CD4-positive, alpha-beta memory T cell (primary cell): ENCODE measurements around the gene STIMATE. TPM values are rescaled to one million over a fixed set of nuclear protein-coding genes. Genes with fewer than 3 reads are reported as not detected.

ENCODE experiments used
- CTCF ChIA-PET: fragments of 350-600 bp; sonication (Branson Sonifier 250); formaldehyde crosslinking; loops from one replicate; lab custom pipeline; 2021; ENCODE audit warnings: inconsistent platforms; ENCODE audit not compliant: partially characterized antibody; lab: Charles Lee
- POLR2A ChIA-PET: fragments of 350-600 bp; sonication (Branson Sonifier 250); formaldehyde crosslinking; loops from one replicate; lab custom pipeline; 2021; ENCODE audit not compliant: partially characterized antibody; lab: Charles Lee
- DNase-seq, 5 donors: peaks; one replicate each; pipeline versions ENCODE4 v3.0.0 to v3.0.0-alpha.2; 2020 to 2022; ENCODE audit warnings: mixed read lengths in 1 of 5
- H3K27ac ChIP-seq: one replicate; pipeline ENCODE4 v1.7.0; 2013; ENCODE audit warnings: low read depth, low read length
- H3K27me3 ChIP-seq: 2 replicates; pipeline ENCODE4 v1.7.0; 2013; ENCODE audit warnings: mild to moderate bottlenecking, low read length, moderate library complexity; ENCODE audit not compliant: insufficient read depth
- H3K36me3 ChIP-seq: 2 replicates; pipeline ENCODE4 v1.7.0; 2013; ENCODE audit warnings: mild to moderate bottlenecking, low read length, moderate library complexity; ENCODE audit not compliant: insufficient read depth
- H3K4me1 ChIP-seq: 2 replicates; pipeline ENCODE4 v1.7.0; 2013; ENCODE audit warnings: mild to moderate bottlenecking, low read length, moderate library complexity; ENCODE audit not compliant: insufficient read depth
- H3K4me3 ChIP-seq, 2 donors: one replicate each; pipeline ENCODE4 v1.7.0; 2013; ENCODE audit warnings: low read length in 2 of 2, mild to moderate bottlenecking in 1 of 2
- H3K9me3 ChIP-seq, 2 donors: one replicate each; pipeline ENCODE4 v1.7.0; 2013; ENCODE audit warnings: low read length in 2 of 2, control low read depth in 1 of 2; ENCODE audit not compliant: control insufficient read depth in 1 of 2
- H3K27ac Mint-ChIP-seq, 7 donors: one replicate each; pipeline ENCODE4 v1.8.0; 2020 to 2021; ENCODE audit warnings: mixed read lengths in 7 of 7, mild to moderate bottlenecking in 6 of 7, inconsistent platforms in 3 of 7, moderate library complexity in 3 of 7
- H3K27me3 Mint-ChIP-seq, 2 donors: one replicate each; pipeline ENCODE4 v1.8.0; 2020 to 2021; ENCODE audit warnings: mixed read lengths in 2 of 2
- H3K36me3 Mint-ChIP-seq, 2 donors: one replicate each; pipeline ENCODE4 v1.8.0; 2020 to 2021; ENCODE audit warnings: mixed read lengths in 2 of 2, inconsistent platforms in 1 of 2, mild to moderate bottlenecking in 1 of 2
- H3K4me1 Mint-ChIP-seq, 4 donors: one replicate each; pipeline ENCODE4 v1.8.0; 2020 to 2021; ENCODE audit warnings: mixed read lengths in 4 of 4, mild to moderate bottlenecking in 1 of 4
- H3K4me3 Mint-ChIP-seq, 8 donors: one replicate each; pipeline ENCODE4 v1.8.0; 2020 to 2021; ENCODE audit warnings: mixed read lengths in 8 of 8, mild to moderate bottlenecking in 7 of 8, moderate library complexity in 6 of 8, inconsistent platforms in 3 of 8
- H3K9me3 Mint-ChIP-seq, 8 donors: one replicate each; pipeline ENCODE4 v1.8.0; 2020 to 2021; ENCODE audit warnings: mixed read lengths in 8 of 8, mild to moderate bottlenecking in 5 of 8, inconsistent platforms in 3 of 8, moderate library complexity in 1 of 8
- intact Hi-C: fragments of 100-400 bp; cut with micrococcal nuclease; formaldehyde crosslinking; loops from one replicate; pipeline ENCODE4 v1.15.1; 2023
- microRNA-seq: library from miRNA; unstranded; fragments of <30 nt; microRNA quantifications from one replicate; pipeline ENCODE4 v1.2.0, GENCODE V29; 2021; ENCODE audit warnings: borderline replicate concordance, borderline number of aligned reads, borderline microRNAs expressed, mixed read lengths
- polyA plus RNA-seq, 2 donors: library from polyadenylated mRNA; unstranded; fragments of 300-500 nt; fragmentation: Illumina TruSeq; gene quantifications; one replicate each; pipeline ENCODE4 v1.2.3, GENCODE V29; 2021
- total RNA-seq, 2 experiments: library from RNA; stranded (reverse); gene quantifications; one replicate each; pipeline ENCODE4 v1.2.3, GENCODE V29; 2021

STIMATE gene
- total and polyA plus RNA-seq, 4 experiments from 2014 or later, result 7.7 to 58.6 (median 32.0) TPM

GRCh38 chr3:52787672-52788625 lies 109.4 kb downstream of the STIMATE start:
- Histone ChIP-seq H3K36me3 (no peaks in the 10 kb centered on the region), H3K4me1 (no peaks in the 10 kb centered on the region), H3K27me3 (no peaks in the 10 kb centered on the region), H3K4me3 (no peak overlapping the region), H3K9me3 (no peaks in the 10 kb centered on the region), H3K27ac (no peak overlapping the region)
- Mint-ChIP-seq H3K27ac (no peak overlapping the region), H3K4me3 (no peak overlapping the region), H3K9me3 (peaks cover 0 to 2% (median 0%) of the 10 kb centered on the region in 8 donors), H3K27me3 (peaks cover 1 to 3% of the 10 kb centered on the region in 2 donors), H3K4me1 (no peaks in the 10 kb centered on the region), H3K36me3 (no peaks in the 10 kb centered on the region)
- ChIA-PET POLR2A (no interaction called here), CTCF (no interaction called here)
- DNase-seq, result no peak
- intact Hi-C loops, result no loop called here

- H3K9me3 ChIP-seq, result no peaks in the 10 kb centered on the region
- no peak overlapping the region for H3K27ac ChIP-seq
- ChIA-PET CTCF (no interaction called here), POLR2A (no interaction called here)
- Mint-ChIP-seq H3K27ac (no peak overlapping the region), H3K4me1 (no peaks in the 10 kb centered on the region), H3K27me3 (peaks cover 1 to 3% of the 10 kb centered on the region in 2 donors), H3K9me3 (no peaks in the 10 kb centered on the region), H3K4me3 (no peak overlapping the region), H3K36me3 (no peaks in the 10 kb centered on the region)
- H3K27me3 ChIP-seq, result no peaks in the 10 kb centered on the region
- no peak overlapping the region for H3K4me3 ChIP-seq
- intact Hi-C loops, result no loop called here
- H3K4me1 ChIP-seq, result no peaks in the 10 kb centered on the region
- H3K36me3 ChIP-seq, result no peaks in the 10 kb centered on the region
- no peak for DNase-seq
Observed at GRCh38 chr3:52787246-52787645, 110.1 kb downstream of the STIMATE start.

Small RNA genes lying within 50 kb of the gene (microRNA-seq; reads per million reads assigned to microRNA genes)
- not detected for gene MIR8064

Other genes with a start within 250 kb of the STIMATE start
- gene PBRM1, start 211.6 kb downstream of the STIMATE start, total RNA-seq, result 10 to 100 TPM; 74.2 to 78.5 TPM
- 10 to 100 TPM; 67.9 to 91.6 TPM for gene PBRM1, start 211.6 kb downstream of the STIMATE start, polyA plus RNA-seq
- gene GNL3, start 211.5 kb downstream of the STIMATE start, total RNA-seq, result 10 to 100 TPM; 80.3 to 88.4 TPM
- gene GNL3, start 211.5 kb downstream of the STIMATE start, polyA plus RNA-seq, result 10 to 100 TPM; 47.9 to 70.1 TPM
- gene GLT8D1, start 191.8 kb downstream of the STIMATE start, total RNA-seq, result 10 to 100 TPM; 49.7 to 49.9 TPM
- 10 to 100 TPM; 61.1 to 68.8 TPM for gene GLT8D1, start 191.8 kb downstream of the STIMATE start, polyA plus RNA-seq
- gene SPCS1, start 191.4 kb downstream of the STIMATE start, total RNA-seq, result 10 to 100 TPM; 90.5 to 94.7 TPM
- 100 to 1,000 TPM; 315 to 331 TPM for gene SPCS1, start 191.4 kb downstream of the STIMATE start, polyA plus RNA-seq
- gene NEK4, start 126.6 kb downstream of the STIMATE start, total RNA-seq, result 10 to 100 TPM; 26.8 to 27.9 TPM
- gene NEK4, start 126.6 kb downstream of the STIMATE start, polyA plus RNA-seq, result 10 to 100 TPM in 1 of 2 donors, 1 to 10 TPM in 1; 7.0 to 12.9 TPM
- not detected for gene ITIH1, start 119.9 kb downstream of the STIMATE start, total RNA-seq
- not detected for gene ITIH1, start 119.9 kb downstream of the STIMATE start, polyA plus RNA-seq
- gene ITIH3, start 102.8 kb downstream of the STIMATE start, total RNA-seq, result not detected
- not detected for gene ITIH3, start 102.8 kb downstream of the STIMATE start, polyA plus RNA-seq
- gene ITIH4, start 66.9 kb downstream of the STIMATE start, total RNA-seq, result 10 to 100 TPM; 50.5 to 50.7 TPM
- gene ITIH4, start 66.9 kb downstream of the STIMATE start, polyA plus RNA-seq, result 1 to 10 TPM in 1 of 2 donors, under 1 TPM in 1; 0.07 to 1.6 TPM
- gene MUSTN1, start 62.5 kb downstream of the STIMATE start, total RNA-seq, result 1 to 10 TPM; 1.6 to 3.3 TPM
- gene MUSTN1, start 62.5 kb downstream of the STIMATE start, polyA plus RNA-seq, result not detected
- 10 to 100 TPM; 49.3 to 50.8 TPM for gene SFMBT1, start 148.5 kb upstream of the STIMATE start, total RNA-seq
- 10 to 100 TPM; 19.8 to 27.8 TPM for gene SFMBT1, start 148.5 kb upstream of the STIMATE start, polyA plus RNA-seq
- 10 to 100 TPM; 25.3 to 28.4 TPM for gene RFT1, start 232.9 kb upstream of the STIMATE start, total RNA-seq
- gene RFT1, start 232.9 kb upstream of the STIMATE start, polyA plus RNA-seq, result 10 to 100 TPM; 21.2 to 23.8 TPM